ENCODE results near the gene ITGA1. TPM values are rescaled to one million over a fixed set of nuclear protein-coding genes. Genes with fewer than 3 reads are reported as not detected.
A peak's percentile ranks its signal among the peaks of the same experiment; 100 is the strongest.

The ITGA1 gene
- total RNA-seq, 3 donors from 2014 or later = 26.2 to 49.2 (median 36.6) TPM

GRCh38 chr5:52791366-52791765 is 3.6 kb downstream of the ITGA1 start:
- no peaks in the 10 kb centered on the region for H3K9me3 ChIP-seq
- H3K27ac ChIP-seq = no peak overlapping the region
- no peak for TF ChIP-seq CTCF (IDR thresholded peaks at IDR 0.05)
- no peak for TF ChIP-seq POLR2AphosphoS5 (IDR thresholded peaks at IDR 0.05)
- no peak for TF ChIP-seq POLR2A (IDR thresholded peaks at IDR 0.05)
- no peak overlapping the region for H3K4me3 ChIP-seq
- H3K36me3 ChIP-seq = no peaks in the 10 kb centered on the region
- intact Hi-C loops (cut with DNase I; ENCODE audit: low total_unique reads) = no loop called here
- no peaks in the 10 kb centered on the region for H3K4me1 ChIP-seq
- no peak for DNase-seq (ENCODE audit: low spot score in 2 of 2)
- H3K27me3 ChIP-seq = no peaks in the 10 kb centered on the region

GRCh38 chr5:52794519-52794918 is 6.8 kb downstream of the ITGA1 start:
- Histone ChIP-seq H3K27me3 (no peaks in the 10 kb centered on the region), H3K4me3 (no peak overlapping the region), H3K36me3 (no peaks in the 10 kb centered on the region), H3K4me1 (no peaks in the 10 kb centered on the region), H3K27ac (no peak overlapping the region), H3K9me3 (no peaks in the 10 kb centered on the region)
- no peak for DNase-seq (ENCODE audit: low spot score in 2 of 2)
- intact Hi-C loops (cut with DNase I; ENCODE audit: low total_unique reads) = no loop called here
- TF ChIP-seq POLR2A (IDR thresholded peaks at IDR 0.05) (no peak), CTCF (IDR thresholded peaks at IDR 0.05) (no peak), POLR2AphosphoS5 (IDR thresholded peaks at IDR 0.05) (no peak)

GRCh38 chr5:52796031-52796430 is 8.3 kb downstream of the ITGA1 start:
- H3K4me3 ChIP-seq = no peak overlapping the region
- no peaks in the 10 kb centered on the region for H3K4me1 ChIP-seq
- no peak overlapping the region for H3K27ac ChIP-seq
- DNase-seq (ENCODE audit: low spot score in 2 of 2) = no peak
- no peaks in the 10 kb centered on the region for H3K36me3 ChIP-seq
- H3K27me3 ChIP-seq = no peaks in the 10 kb centered on the region
- H3K9me3 ChIP-seq = no peaks in the 10 kb centered on the region
- intact Hi-C loops (cut with DNase I; ENCODE audit: low total_unique reads) = no loop called here
- TF ChIP-seq POLR2AphosphoS5 (IDR thresholded peaks at IDR 0.05) (no peak), CTCF (IDR thresholded peaks at IDR 0.05) (no peak), POLR2A (IDR thresholded peaks at IDR 0.05) (no peak)

- no peaks in the 10 kb centered on the region for H3K9me3 ChIP-seq
- DNase-seq (ENCODE audit: low spot score in 2 of 2) = no peak
- intact Hi-C loops (cut with DNase I; ENCODE audit: low total_unique reads) = no loop called here
- H3K27me3 ChIP-seq = no peaks in the 10 kb centered on the region
- H3K36me3 ChIP-seq = no peaks in the 10 kb centered on the region
- peak overlapping the region; percentile 1 to 23 for H3K27ac ChIP-seq
- H3K4me3 ChIP-seq = no peak overlapping the region
- H3K4me1 ChIP-seq = no peaks in the 10 kb centered on the region
- TF ChIP-seq POLR2AphosphoS5 (IDR thresholded peaks at IDR 0.05) = no peak
- TF ChIP-seq POLR2A (IDR thresholded peaks at IDR 0.05) = no peak
- TF ChIP-seq CTCF (IDR thresholded peaks at IDR 0.05) = no peak
Observed at GRCh38 chr5:52796516-52797103, 8.9 kb downstream of the ITGA1 start.

GRCh38 chr5:52798938-52799337 is 11.2 kb downstream of the ITGA1 start:
- H3K36me3 ChIP-seq = no peaks in the 10 kb centered on the region
- no peak for DNase-seq (ENCODE audit: low spot score in 2 of 2)
- H3K4me1 ChIP-seq = peaks cover 0 to 6% of the 10 kb centered on the region in 2 donors
- peak overlapping the region; percentile 56 to 79 (median 71) for H3K4me3 ChIP-seq
- no peaks in the 10 kb centered on the region for H3K9me3 ChIP-seq
- peak overlapping the region; percentile 83 to 91 for H3K27ac ChIP-seq
- H3K27me3 ChIP-seq = no peaks in the 10 kb centered on the region
- intact Hi-C loops (cut with DNase I; ENCODE audit: low total_unique reads) = no loop called here
- TF ChIP-seq POLR2A (IDR thresholded peaks at IDR 0.05) = no peak
- no peak for TF ChIP-seq CTCF (IDR thresholded peaks at IDR 0.05)
- no peak for TF ChIP-seq POLR2AphosphoS5 (IDR thresholded peaks at IDR 0.05)

Measured in breast epithelium (tissue), 4 donors.